GM06990 (cell line): ENCODE results near the gene GIPC2.

Experiments used
- DNase-seq: peaks from one replicate; pipeline ENCODE4 v3.0.0-alpha.2; 2011; ENCODE audit not compliant: insufficient read length; ENCODE audit errors: extremely low read depth
- H3K27me3 ChIP-seq: replicated peaks from 2 replicates; pipeline ENCODE4 v1.6.0; 2011; ENCODE audit warnings: low read length; ENCODE audit not compliant: control insufficient read depth, insufficient read depth
- H3K36me3 ChIP-seq: 2 replicates; pipeline ENCODE4 v1.5.1; 2011; ENCODE audit warnings: low read length; ENCODE audit not compliant: control insufficient read depth, insufficient read depth
- H3K4me3 ChIP-seq: replicated peaks from 2 replicates; pipeline ENCODE4 v1.5.1; 2011; ENCODE audit warnings: low read depth, mild to moderate bottlenecking, control low read depth, low read length
- TF ChIP-seq, protein P1 (sequence below): IDR thresholded peaks from 2 replicates; pipeline ENCODE4 v1.5.1; 2011; ENCODE audit warnings: low read length, control low read depth, mild to moderate bottlenecking, inconsistent platforms; ENCODE audit not compliant: insufficient read depth, poor library complexity, severe bottlenecking

The GIPC2 gene

DNA sequence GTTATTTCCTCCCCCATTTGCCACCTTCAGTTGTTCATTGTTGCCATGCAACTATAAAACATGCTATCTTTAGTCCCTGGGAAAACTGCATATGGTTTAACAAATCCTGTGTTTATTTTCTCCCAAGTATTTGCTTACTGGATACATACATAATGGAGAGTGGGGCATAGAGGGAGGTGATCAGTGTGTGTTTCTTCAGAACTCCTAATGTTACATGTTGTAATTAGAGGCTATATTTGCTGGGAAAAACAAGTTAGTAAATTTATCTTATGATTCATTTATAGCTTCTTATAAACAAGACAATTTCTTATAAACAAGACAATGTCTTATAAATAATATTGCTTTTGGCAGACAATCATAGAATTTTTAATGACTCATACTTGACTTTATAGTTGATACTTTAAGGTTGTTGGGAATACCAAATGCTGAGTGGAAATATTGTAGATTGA is 7.3 kb upstream of the GIPC2 start:
- TF ChIP-seq, protein P1, sequence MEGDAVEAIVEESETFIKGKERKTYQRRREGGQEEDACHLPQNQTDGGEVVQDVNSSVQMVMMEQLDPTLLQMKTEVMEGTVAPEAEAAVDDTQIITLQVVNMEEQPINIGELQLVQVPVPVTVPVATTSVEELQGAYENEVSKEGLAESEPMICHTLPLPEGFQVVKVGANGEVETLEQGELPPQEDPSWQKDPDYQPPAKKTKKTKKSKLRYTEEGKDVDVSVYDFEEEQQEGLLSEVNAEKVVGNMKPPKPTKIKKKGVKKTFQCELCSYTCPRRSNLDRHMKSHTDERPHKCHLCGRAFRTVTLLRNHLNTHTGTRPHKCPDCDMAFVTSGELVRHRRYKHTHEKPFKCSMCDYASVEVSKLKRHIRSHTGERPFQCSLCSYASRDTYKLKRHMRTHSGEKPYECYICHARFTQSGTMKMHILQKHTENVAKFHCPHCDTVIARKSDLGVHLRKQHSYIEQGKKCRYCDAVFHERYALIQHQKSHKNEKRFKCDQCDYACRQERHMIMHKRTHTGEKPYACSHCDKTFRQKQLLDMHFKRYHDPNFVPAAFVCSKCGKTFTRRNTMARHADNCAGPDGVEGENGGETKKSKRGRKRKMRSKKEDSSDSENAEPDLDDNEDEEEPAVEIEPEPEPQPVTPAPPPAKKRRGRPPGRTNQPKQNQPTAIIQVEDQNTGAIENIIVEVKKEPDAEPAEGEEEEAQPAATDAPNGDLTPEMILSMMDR = no peak
- Histone ChIP-seq H3K4me3 (no peak overlapping the region), H3K36me3 (no peaks in the 10 kb centered on the region), H3K27me3 (no peaks in the 10 kb centered on the region; the same call in 1 of the 2 replicates)
- DNase-seq = no peak

- no peaks in the 10 kb centered on the region for H3K36me3 ChIP-seq
- no peak for DNase-seq
- peaks cover 2% of the 10 kb centered on the region for H3K27me3 ChIP-seq
- TF ChIP-seq, protein P1 = no peak
- no peak overlapping the region for H3K4me3 ChIP-seq
Observed at GRCh38 chr1:78040484-78041089, 5.2 kb upstream of the GIPC2 start.

GRCh38 chr1:78043436-78043835 is 2.3 kb upstream of the GIPC2 start:
- H3K36me3 ChIP-seq = no peaks in the 10 kb centered on the region
- peaks cover 2% of the 10 kb centered on the region for H3K27me3 ChIP-seq
- TF ChIP-seq, protein P1 = no peak
- no peak for DNase-seq
- H3K4me3 ChIP-seq = no peak overlapping the region

DNA sequence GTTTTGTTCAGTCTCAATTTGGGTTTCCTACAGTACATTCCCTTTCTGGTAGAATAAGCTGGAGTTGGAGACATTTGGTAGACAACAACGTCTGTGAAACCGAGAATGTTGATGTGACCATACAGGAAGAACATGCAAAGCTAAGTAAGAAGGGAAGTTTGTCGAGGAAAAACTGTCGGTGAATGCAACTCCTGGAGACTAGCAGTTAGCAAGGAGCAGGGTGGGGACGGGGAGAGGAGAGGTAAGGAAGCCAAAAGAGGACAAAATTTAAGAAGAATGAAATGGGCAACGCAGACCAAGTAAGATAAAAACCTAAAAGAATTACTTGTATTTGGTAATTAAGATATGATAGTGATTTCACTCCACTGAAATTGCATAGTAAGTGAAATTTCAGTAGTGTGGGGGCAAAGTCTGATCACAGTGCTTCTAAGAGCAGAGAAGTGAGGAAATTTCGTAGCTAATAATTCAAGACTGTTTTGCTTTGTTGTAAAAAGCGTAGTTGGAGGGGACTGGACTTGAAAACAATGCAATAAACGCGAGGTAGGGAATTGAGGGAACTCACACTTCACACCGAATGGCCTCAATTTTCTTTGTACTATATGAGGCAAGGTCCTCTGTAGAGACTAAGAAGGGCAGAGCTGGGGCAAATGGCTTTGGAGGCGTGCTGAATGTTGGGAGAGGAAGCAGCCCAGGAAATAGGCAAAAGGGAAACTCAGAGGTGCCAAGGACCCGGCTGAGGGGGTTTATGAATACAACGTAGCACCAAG is 787 bp upstream of the GIPC2 start:
- Histone ChIP-seq H3K27me3 (peaks cover 2% of the 10 kb centered on the region), H3K4me3 (peak overlapping the region; percentile 60), H3K36me3 (no peaks in the 10 kb centered on the region)
- DNase-seq = no peak
- TF ChIP-seq, protein P1 = no peak

- Histone ChIP-seq H3K36me3 (no peaks in the 10 kb centered on the region), H3K27me3 (peaks cover 2% of the 10 kb centered on the region), H3K4me3 (peak overlapping the region; percentile 60)
- no peak for DNase-seq
- TF ChIP-seq, protein P1 = no peak
Observed at GRCh38 chr1:78045563-78045925, 222 bp upstream of the GIPC2 start.

GRCh38 chr1:78047106-78047505 is 1.3 kb downstream of the GIPC2 start:
- Histone ChIP-seq H3K27me3 (peaks cover 2% of the 10 kb centered on the region), H3K36me3 (no peaks in the 10 kb centered on the region), H3K4me3 (no peak overlapping the region)
- no peak for DNase-seq
- TF ChIP-seq, protein P1 = no peak
